Gastrocnemius medialis (tissue), 4 donors: ENCODE data around the gene FBRSL1.

Experiments
- CTCF ChIP-seq, 5 experiments: fragments of 450-650 bp in 3 of 5; fragments of 200-600 bp in 2 of 5; sonication (generic) in 2 of 5; IDR thresholded peaks in 4 of 5; conservative IDR thresholded peaks in 1 of 5; 1 replicate in 4 of 5; 2 replicates in 1 of 5; pipeline ENCODE4 v1.5.1; 2016 to 2019; ENCODE audit warnings: antibody characterized with exemption in 5 of 5, mild to moderate bottlenecking in 3 of 5, moderate library complexity in 3 of 5
- POLR2A ChIP-seq, 2 donors: fragments of 450-650 bp; IDR thresholded peaks; one replicate each; pipeline ENCODE4 v1.6.1; 2017; ENCODE audit warnings: antibody characterized with exemption in 2 of 2, mild to moderate bottlenecking in 2 of 2, moderate library complexity in 2 of 2

GRCh38 chr12:132496358-132496669, 6.4 kb downstream of the FBRSL1 start:
- no peak for TF ChIP-seq POLR2A (IDR thresholded peaks at IDR 0.05)
- no peak for TF ChIP-seq CTCF (IDR thresholded peaks at IDR 0.05 in 4 of 5, conservative IDR thresholded peaks at IDR 0.05 in 1 of 5)
